HG03432 (cell line): ENCODE results near the gene PITPNM3.
"Not testable (repeated sequence)": the region's sequence is repeated elsewhere in the genome, so short reads cannot be mapped to it uniquely, and the experiment has no call there.

Experiments
- ATAC-seq: cut with Tn5 transposase; IDR thresholded peaks from one replicate; pipeline ENCODE4 v1.9.1; 2021; ENCODE audit warnings: mild to moderate bottlenecking, moderate library complexity; ENCODE audit not compliant: unreplicated experiment

Gene PITPNM3

GRCh38 chr17:6483507-6483906 lies 72.8 kb downstream of the PITPNM3 start:
- ATAC-seq: no peak

- not testable (repeated sequence) for ATAC-seq
These were observed 73.6 kb downstream of the PITPNM3 start for GRCh38 chr17:6482796-6483195.

GRCh38 chr17:6482105-6482455 lies 74.3 kb downstream of the PITPNM3 start:
- no peak for ATAC-seq

- ATAC-seq: no peak
These were observed 76.1 kb downstream of the PITPNM3 start for GRCh38 chr17:6480303-6480675.

GRCh38 chr17:6479622-6480302 lies 76.6 kb downstream of the PITPNM3 start:
- ATAC-seq: no peak

- ATAC-seq: no peak
These were observed 77.9 kb downstream of the PITPNM3 start for GRCh38 chr17:6478486-6478885.

GRCh38 chr17:6477831-6478383 lies 78.4 kb downstream of the PITPNM3 start:
- ATAC-seq: no peak

GRCh38 chr17:6476810-6477179 lies 79.6 kb downstream of the PITPNM3 start:
- ATAC-seq: no peak

- no peak for ATAC-seq
These were observed 80.1 kb downstream of the PITPNM3 start for GRCh38 chr17:6476076-6476809.

- ATAC-seq: no peak
These were observed 80.9 kb downstream of the PITPNM3 start for GRCh38 chr17:6475411-6475810.

- ATAC-seq: no peak
These were observed 81.4 kb downstream of the PITPNM3 start for GRCh38 chr17:6474906-6475305.

- no peak for ATAC-seq
These were observed 82.0 kb downstream of the PITPNM3 start for GRCh38 chr17:6474376-6474775.

- ATAC-seq: no peak
These were observed 83.1 kb downstream of the PITPNM3 start for GRCh38 chr17:6473128-6473767.

- no peak for ATAC-seq
These were observed 83.8 kb downstream of the PITPNM3 start for GRCh38 chr17:6472517-6472916.

- ATAC-seq: no peak
These were observed 84.6 kb downstream of the PITPNM3 start for GRCh38 chr17:6471531-6472465.

GRCh38 chr17:6470751-6471521 lies 85.4 kb downstream of the PITPNM3 start:
- no peak for ATAC-seq

- ATAC-seq: no peak
These were observed 86.1 kb downstream of the PITPNM3 start for GRCh38 chr17:6470146-6470718.

GRCh38 chr17:6468051-6468790 lies 88.1 kb downstream of the PITPNM3 start:
- ATAC-seq: no peak

GRCh38 chr17:6467567-6467966 lies 88.8 kb downstream of the PITPNM3 start:
- no peak for ATAC-seq
